HG02852 (cell line): ENCODE measurements around the gene TULP3.

Experiments used
- ATAC-seq: cut with Tn5 transposase; IDR thresholded peaks from one replicate; pipeline ENCODE4 v1.9.1; 2021; ENCODE audit warnings: mild to moderate bottlenecking, moderate library complexity; ENCODE audit not compliant: unreplicated experiment

Gene TULP3

DNA sequence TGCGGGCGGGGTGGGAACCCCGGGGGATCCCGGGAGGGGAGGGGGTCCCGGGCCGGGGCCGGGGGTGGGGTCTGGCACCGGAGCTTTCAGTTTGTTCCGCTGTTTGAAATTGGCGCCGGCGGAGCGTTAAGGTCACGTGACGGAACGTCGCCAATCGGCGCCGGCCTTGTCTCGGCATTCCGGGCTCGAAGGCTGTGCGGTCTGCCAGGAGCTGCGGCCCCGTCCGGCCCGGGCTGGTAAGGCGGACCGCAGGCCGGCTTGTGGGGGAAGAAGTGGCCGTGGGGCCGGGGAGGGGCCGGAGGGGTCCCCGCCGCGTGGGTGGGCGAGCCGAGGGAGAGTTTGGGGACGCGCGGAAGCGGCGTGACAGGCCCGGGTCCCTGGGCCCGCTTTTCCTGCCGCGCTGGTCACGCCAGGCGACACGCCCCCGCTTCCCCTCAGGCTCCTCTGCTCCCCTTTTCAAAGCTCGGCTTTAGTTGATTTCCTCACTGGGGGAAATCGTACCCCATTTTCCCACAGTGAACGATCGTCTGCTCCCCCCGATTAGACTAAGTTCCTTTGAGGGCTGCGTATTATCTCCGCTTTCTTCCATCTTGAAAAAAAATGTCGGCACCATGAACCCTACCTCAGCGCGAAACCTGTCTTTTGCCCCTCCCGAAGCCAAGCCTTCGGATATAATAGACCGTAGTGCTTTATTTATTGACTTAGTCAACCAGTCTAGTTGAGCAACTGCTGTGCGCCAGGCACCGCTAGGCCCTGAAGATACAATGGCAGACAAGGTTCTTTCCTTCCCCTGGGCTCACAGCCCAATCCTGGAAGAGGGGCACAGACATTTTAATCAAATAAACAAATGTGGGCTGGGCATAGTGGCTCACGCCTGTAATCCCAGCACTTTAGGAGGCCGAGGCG lies 13.4 kb upstream of the TULP3 start, which contains the start of the genes FOXM1 and RHNO1:
TSS of gene FOXM1 (minus strand) at position 128 of the 906 bp plus-strand sequence. CDS start 2,696 bp downstream, outside the sequence.
TSS of gene RHNO1 (plus strand) at position 177 of the 906 bp plus-strand sequence. CDS start 8,144 bp downstream, outside the sequence.
- peak; percentile 76 for ATAC-seq

DNA sequence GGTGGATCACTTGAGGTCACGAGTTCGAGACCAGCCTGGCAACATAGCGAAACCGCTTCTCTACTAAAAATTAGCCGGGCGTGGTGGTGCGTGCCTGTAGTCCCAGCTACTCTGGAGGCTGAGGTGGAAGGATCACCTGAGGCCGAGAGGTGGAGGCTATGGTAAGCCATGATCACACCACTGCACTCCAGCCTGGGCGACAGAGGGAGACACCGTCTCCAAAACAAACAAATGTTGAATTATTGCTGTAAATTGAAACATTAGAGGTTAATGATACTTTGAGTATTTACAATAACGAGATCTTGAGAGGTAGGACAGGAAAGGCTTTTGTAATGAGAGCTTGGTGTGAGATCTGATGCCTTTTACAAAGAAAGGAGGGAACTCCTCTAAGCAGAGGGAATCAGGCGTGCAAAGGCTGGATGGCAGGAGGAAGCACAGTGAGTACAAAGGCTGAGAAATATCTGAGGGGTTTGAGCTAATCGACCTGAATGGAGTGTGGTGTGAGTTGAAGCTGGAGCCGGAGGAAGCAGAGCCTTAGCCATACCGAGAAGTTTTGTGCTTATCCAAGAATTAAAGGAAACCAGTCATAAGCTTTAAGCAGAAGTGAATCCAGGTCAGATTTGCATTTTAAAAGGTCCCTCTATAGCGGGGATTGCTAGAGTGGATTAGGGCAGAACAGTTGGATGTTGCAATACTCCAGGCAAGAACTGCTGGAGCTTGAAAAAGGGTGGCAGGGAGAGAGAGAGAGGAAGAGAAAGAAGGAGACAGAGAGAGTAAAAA lies 12.5 kb upstream of the TULP3 start:
- no peak for ATAC-seq

- ATAC-seq = no peak
Observed at GRCh38 chr12:2879853-2880252, 10.8 kb upstream of the TULP3 start.

- no peak for ATAC-seq
Observed at GRCh38 chr12:2884810-2885209, 5.9 kb upstream of the TULP3 start.

- ATAC-seq = no peak
Observed at GRCh38 chr12:2886768-2887450, 3.8 kb upstream of the TULP3 start.

DNA sequence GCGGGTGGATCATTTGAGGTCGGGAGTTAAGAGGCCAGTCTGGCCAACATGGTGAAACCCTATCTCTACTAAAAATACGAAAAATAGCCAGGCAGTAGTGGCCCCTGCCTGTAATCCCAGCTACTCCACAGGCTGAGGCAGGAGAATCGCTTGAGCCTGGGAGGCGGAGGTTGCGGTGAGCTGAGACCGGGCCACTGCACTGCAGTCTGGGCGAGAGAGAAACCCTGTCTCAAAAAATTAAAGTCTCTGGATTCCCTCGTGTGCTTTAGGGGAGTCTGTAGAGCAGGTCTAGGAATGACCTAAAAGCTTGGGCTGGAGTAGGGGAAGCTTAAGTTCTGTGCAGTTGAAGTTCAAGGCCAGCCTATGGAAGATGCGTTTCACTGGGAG lies 697 bp upstream of the TULP3 start:
- no peak for ATAC-seq

- no peak for ATAC-seq
Observed at GRCh38 chr12:2891240-2892053, 756 bp downstream of the TULP3 start.

DNA sequence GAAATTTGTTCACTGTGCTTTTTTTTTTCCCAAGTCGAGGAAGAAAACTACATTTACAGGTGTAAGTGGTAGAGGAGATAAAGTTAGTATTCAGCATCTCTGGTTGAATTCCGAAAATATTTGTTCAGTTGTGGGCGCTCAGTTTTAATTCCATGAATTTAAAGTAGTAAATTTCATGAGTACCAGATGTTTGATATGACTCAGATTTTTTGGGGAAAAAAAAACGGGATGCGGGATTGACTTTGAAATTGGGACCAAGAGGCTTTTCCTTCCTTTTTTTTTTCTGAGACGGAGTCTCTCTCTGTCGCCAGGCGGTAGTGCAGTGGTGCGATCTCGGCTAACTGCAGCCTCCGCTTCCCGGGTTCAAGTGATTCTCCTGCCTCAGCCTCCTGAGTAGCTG lies 1.6 kb downstream of the TULP3 start:
- no peak for ATAC-seq

GRCh38 chr12:2893007-2893406 lies 2.3 kb downstream of the TULP3 start:
- ATAC-seq = no peak

DNA sequence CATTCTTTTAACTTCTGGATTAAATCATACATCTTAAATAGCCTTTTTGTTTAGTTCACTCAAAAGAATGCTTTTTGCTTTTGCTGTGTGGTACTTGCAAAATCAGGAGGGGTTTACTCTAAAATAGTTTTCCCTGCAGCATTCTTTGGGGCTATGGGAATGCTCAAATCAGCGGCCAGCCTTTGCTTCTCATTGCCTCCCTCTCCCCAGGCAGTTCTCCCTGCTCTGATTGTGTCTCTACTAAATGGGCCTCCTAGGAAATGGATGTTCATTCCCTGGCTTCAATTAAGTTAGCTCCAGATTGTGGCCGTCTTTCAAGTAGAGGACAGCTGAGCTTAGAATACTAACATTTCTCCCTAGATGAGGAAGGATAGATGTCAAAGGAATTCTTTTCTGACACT lies 4.4 kb downstream of the TULP3 start:
- ATAC-seq = no peak

DNA sequence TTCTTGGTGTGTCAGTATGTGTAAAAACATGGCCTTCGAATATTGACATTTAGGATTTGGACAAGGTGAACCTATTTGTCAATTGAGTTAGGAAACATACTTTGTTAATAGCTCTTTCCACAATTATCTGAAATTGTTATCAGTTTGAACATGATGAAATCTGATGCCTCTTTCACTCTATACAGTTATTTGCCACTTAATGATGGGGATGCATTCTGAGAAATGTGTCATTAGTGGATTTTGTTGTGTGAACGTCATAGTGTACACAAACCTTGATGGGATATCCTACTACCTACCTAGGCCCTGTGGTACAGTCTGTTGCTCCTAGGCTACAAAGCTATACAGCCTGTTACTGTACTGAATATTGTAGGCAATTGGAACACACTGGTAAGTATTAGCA lies 4.8 kb downstream of the TULP3 start:
- ATAC-seq = no peak

- no peak for ATAC-seq
Observed at GRCh38 chr12:2897418-2897817, 6.7 kb downstream of the TULP3 start.

GRCh38 chr12:2900642-2901041 lies 10.0 kb downstream of the TULP3 start:
- ATAC-seq = no peak

GRCh38 chr12:2902272-2902880 lies 11.7 kb downstream of the TULP3 start:
- no peak for ATAC-seq

DNA sequence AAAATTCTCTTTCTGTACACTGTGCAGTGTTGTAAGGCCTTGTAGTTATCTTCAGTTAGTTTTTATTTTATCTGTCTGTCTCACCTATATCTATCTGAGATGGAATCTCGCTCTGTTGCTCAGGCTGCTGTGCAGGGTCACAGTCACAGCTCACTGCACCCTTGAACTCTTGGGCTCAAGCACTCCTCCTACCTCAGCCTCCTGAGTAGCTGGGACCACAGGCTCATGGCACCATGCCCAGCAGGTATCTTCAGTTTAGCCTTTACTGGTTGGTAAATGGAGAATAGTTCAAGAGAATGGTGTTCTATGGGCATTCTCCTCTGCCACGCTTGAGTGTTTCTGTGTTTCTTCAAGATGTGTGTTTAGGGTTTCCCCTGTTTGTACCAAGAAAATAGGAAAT lies 13.6 kb downstream of the TULP3 start:
- ATAC-seq = no peak

- no peak for ATAC-seq
Observed at GRCh38 chr12:2912216-2912575, 21.5 kb downstream of the TULP3 start.

GRCh38 chr12:2919249-2919648 lies 28.6 kb downstream of the TULP3 start:
- no peak for ATAC-seq

DNA sequence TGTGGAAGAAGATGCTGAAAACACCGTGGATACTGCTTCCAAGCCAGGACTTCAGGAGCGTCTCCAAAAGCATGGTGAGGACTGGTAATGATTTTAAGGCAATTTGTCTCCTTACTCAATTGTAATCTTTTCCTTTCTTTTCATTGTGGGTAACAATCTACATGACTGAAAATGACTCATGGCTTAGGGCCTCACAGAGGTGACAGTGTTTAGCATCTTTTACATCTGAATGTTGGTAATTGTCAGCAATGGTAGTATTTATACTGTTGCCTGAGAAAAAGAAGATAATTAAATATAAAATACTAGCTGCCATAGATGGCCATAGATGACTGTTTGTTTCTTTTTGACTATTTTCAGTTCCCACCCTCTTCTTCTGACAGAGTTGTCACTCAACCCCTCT lies 31.6 kb downstream of the TULP3 start:
- ATAC-seq = no peak

DNA sequence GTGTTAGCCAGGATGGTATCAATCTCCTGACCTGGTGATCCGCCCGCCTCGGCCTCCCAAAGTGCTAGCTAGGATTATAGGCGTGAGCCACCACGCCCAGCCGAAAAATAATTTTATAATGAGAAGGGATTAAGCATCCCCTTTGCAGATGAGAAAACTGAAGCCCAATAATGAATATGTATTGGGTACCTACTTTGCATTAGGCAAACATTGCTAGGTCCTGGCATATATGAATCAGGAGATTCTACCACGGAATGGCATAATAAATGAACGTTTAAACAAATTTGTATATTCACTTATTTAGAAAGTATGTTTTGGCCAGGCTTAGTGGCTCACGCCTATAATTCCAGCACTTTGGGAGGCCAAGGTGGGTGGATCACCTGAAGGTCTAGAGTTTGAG lies 32.4 kb downstream of the TULP3 start:
- no peak for ATAC-seq

DNA sequence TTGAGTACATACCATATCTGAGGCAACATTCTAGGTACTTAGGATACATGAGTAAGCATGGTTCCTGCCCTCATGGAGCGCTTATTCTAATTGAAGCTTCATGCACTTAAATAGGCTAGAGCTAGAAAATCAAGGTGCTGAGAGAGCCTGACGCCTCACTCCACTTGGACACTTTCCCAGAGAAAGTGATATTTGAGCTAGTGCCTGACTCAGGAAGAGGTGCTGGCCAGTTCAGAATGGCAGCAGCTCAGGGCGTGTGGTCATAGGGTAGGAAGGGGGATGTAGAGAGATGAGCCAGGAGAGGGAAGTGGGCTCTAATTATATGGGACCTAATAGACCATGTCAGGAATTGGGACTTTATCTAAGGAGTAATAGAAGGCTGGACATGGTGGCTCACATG lies 33.3 kb downstream of the TULP3 start:
- no peak for ATAC-seq
